IMR-90 (cell line): ENCODE measurements around the gene VCL.

ENCODE experiments used
- CEBPB ChIP-seq: IDR thresholded peaks from 2 replicates; pipeline ENCODE4 v1.6.1; 2012; ENCODE audit warnings: low read depth, low read length, improper control_type of control experiment
- CTCF ChIP-seq: conservative IDR thresholded peaks from 2 replicates; pipeline ENCODE4 v1.5.1; 2012; ENCODE audit warnings: mild to moderate bottlenecking, low read depth, low read length, improper control_type of control experiment
- MXI1 ChIP-seq: IDR thresholded peaks from 2 replicates; pipeline ENCODE4 v1.6.1; 2012; ENCODE audit warnings: low read depth, mild to moderate bottlenecking, low read length, moderate library complexity, borderline replicate concordance
- POLR2A ChIP-seq: IDR thresholded peaks from 2 replicates; pipeline ENCODE4 v1.6.1; 2012; ENCODE audit warnings: mild to moderate bottlenecking, low read depth, low read length
- RAD21 ChIP-seq: IDR thresholded peaks from 2 replicates; pipeline ENCODE4 v1.6.1; 2012; ENCODE audit warnings: low read length, improper control_type of control experiment

GRCh38 chr10:74029943-74030342, 32.0 kb downstream of the VCL start:
- TF ChIP-seq POLR2A, result no peak
- no peak for TF ChIP-seq RAD21
- no peak for TF ChIP-seq CTCF
- no peak for TF ChIP-seq MXI1
- no peak for TF ChIP-seq CEBPB
